ENCODE results near the gene NAV2. TPM values are rescaled to one million over a fixed set of nuclear protein-coding genes. Genes with fewer than 3 reads are reported as not detected.

NAV2 gene
- total RNA-seq, 1 donor from 2014 or later = 40.6 TPM

GRCh38 chr11:19962801-19963175, 250.2 kb downstream of the NAV2 start:
- no peak for DNase-seq (ENCODE audit: extremely low read depth, low read depth, low spot score)

- no peak for DNase-seq (ENCODE audit: extremely low read depth, low read depth, low spot score)
These were observed 251.2 kb downstream of the NAV2 start for GRCh38 chr11:19963697-19964387.

- DNase-seq (ENCODE audit: extremely low read depth, low read depth, low spot score) = no peak
These were observed 253.8 kb downstream of the NAV2 start for GRCh38 chr11:19966441-19966840.

- DNase-seq (ENCODE audit: extremely low read depth, low read depth, low spot score) = no peak
These were observed 254.3 kb downstream of the NAV2 start for GRCh38 chr11:19966927-19967326.

- DNase-seq (ENCODE audit: extremely low read depth, low read depth, low spot score) = no peak
These were observed 255.2 kb downstream of the NAV2 start for GRCh38 chr11:19967787-19968186.

GRCh38 chr11:19968860-19969259, 256.2 kb downstream of the NAV2 start:
- no peak for DNase-seq (ENCODE audit: extremely low read depth, low read depth, low spot score)

GRCh38 chr11:19970944-19971343, 258.3 kb downstream of the NAV2 start:
- no peak for DNase-seq (ENCODE audit: extremely low read depth, low read depth, low spot score)

GRCh38 chr11:19972091-19972490, 259.5 kb downstream of the NAV2 start:
- DNase-seq (ENCODE audit: extremely low read depth, low read depth, low spot score) = no peak

- no peak for DNase-seq (ENCODE audit: extremely low read depth, low read depth, low spot score)
These were observed 260.0 kb downstream of the NAV2 start for GRCh38 chr11:19972651-19973050.

GRCh38 chr11:19973136-19973635, 260.5 kb downstream of the NAV2 start:
- no peak for DNase-seq (ENCODE audit: extremely low read depth, low read depth, low spot score)

GRCh38 chr11:19974886-19975285, 262.2 kb downstream of the NAV2 start:
- no peak for DNase-seq (ENCODE audit: extremely low read depth, low read depth, low spot score)

GRCh38 chr11:19975414-19975990, 262.9 kb downstream of the NAV2 start:
- DNase-seq (ENCODE audit: extremely low read depth, low read depth, low spot score) = no peak

- no peak for DNase-seq (ENCODE audit: extremely low read depth, low read depth, low spot score)
These were observed 263.8 kb downstream of the NAV2 start for GRCh38 chr11:19976281-19976941.

GRCh38 chr11:19977941-19978340, 265.3 kb downstream of the NAV2 start:
- no peak for DNase-seq (ENCODE audit: extremely low read depth, low read depth, low spot score)

GRCh38 chr11:19978668-19979518, 266.3 kb downstream of the NAV2 start:
- peak; percentile 37 for DNase-seq (ENCODE audit: extremely low read depth, low read depth, low spot score)

GRCh38 chr11:19979519-19979845, 266.8 kb downstream of the NAV2 start:
- no peak for DNase-seq (ENCODE audit: extremely low read depth, low read depth, low spot score)

GRCh38 chr11:19980388-19980787, 267.8 kb downstream of the NAV2 start:
- DNase-seq (ENCODE audit: extremely low read depth, low read depth, low spot score) = no peak

GRCh38 chr11:19980957-19981669, 268.5 kb downstream of the NAV2 start:
- no peak for DNase-seq (ENCODE audit: extremely low read depth, low read depth, low spot score)

- DNase-seq (ENCODE audit: extremely low read depth, low read depth, low spot score) = no peak
These were observed 270.3 kb downstream of the NAV2 start for GRCh38 chr11:19982774-19983495.
